ENCODE measurements around the gene DGKH.

- no peak for TF ChIP-seq CTCF (conservative IDR thresholded peaks at IDR 0.05 in 1 of 2, IDR thresholded peaks at IDR 0.05 in 1 of 2; ENCODE audit: low read depth in 1 of 2, low read length in 2 of 2)
- TF ChIP-seq EZH2 (IDR thresholded peaks at IDR 0.05; ENCODE audit: low read length, missing control alignments), result no peak
These were observed 170.6 kb downstream of the DGKH start for GRCh38 chr13:42219051-42219450.

All from fibroblast of lung (primary cell).